Smooth muscle cell (in vitro differentiated cells): ENCODE data around the gene SLC25A28. TPM values are rescaled to one million over a fixed set of nuclear protein-coding genes. Genes with fewer than 3 reads are reported as not detected.

ENCODE experiments used
- DNase-seq: peaks from one replicate; lab custom pipeline; 2025; ENCODE audit not compliant: unreplicated experiment; lab: John Stamatoyannopoulos, UW
- H2AFZ ChIP-seq: fragments of 200-600 bp; sonication (generic); 2 replicates; pipeline ENCODE4 v1.6.0; 2016; ENCODE audit warnings: antibody characterized with exemption, low read depth, mild to moderate bottlenecking
- H3F3A ChIP-seq: fragments of 200-600 bp; sonication (generic); 2 replicates; pipeline ENCODE4 v1.6.0; 2017; ENCODE audit warnings: antibody characterized with exemption, low read depth
- H3K27ac ChIP-seq: fragments of 200-600 bp; sonication (generic); 2 replicates; pipeline ENCODE4 v1.5.1; 2016; ENCODE audit warnings: low read depth, mild to moderate bottlenecking
- H3K27me3 ChIP-seq: fragments of 200-600 bp; sonication (generic); 2 replicates; pipeline ENCODE4 v1.6.1; 2016; ENCODE audit warnings: low read depth, mild to moderate bottlenecking
- H3K36me3 ChIP-seq: fragments of 200-600 bp; sonication (generic); 2 replicates; pipeline ENCODE4 v1.5.1; 2016; ENCODE audit warnings: low read depth
- H3K4me1 ChIP-seq: fragments of 200-600 bp; sonication (generic); 2 replicates; pipeline ENCODE4 v1.5.1; 2016; ENCODE audit warnings: low read depth
- H3K4me2 ChIP-seq: fragments of 200-600 bp; sonication (generic); 2 replicates; pipeline ENCODE4 v1.6.0; 2016; ENCODE audit warnings: mild to moderate bottlenecking
- H3K4me3 ChIP-seq: fragments of 200-600 bp; sonication (generic); 2 replicates; pipeline ENCODE4 v1.5.1; 2016; ENCODE audit warnings: mild to moderate bottlenecking
- H3K79me2 ChIP-seq: fragments of 200-600 bp; sonication (generic); 2 replicates; pipeline ENCODE4 v1.6.0; 2016; ENCODE audit warnings: low read depth, mild to moderate bottlenecking
- H3K9ac ChIP-seq: fragments of 200-600 bp; sonication (generic); 2 replicates; pipeline ENCODE4 v1.6.0; 2016; ENCODE audit warnings: low read depth
- H3K9me3 ChIP-seq: fragments of 200-600 bp; sonication (generic); replicated peaks from 2 replicates; pipeline ENCODE4 v1.5.1; 2016; ENCODE audit warnings: low read depth
- H4K20me1 ChIP-seq: fragments of 200-600 bp; sonication (generic); 2 replicates; pipeline ENCODE4 v1.6.0; 2016; ENCODE audit warnings: low read depth
- CTCF ChIP-seq: fragments of 200-600 bp; sonication (generic); IDR thresholded peaks from 2 replicates; pipeline ENCODE4 v1.5.1; 2017; ENCODE audit warnings: borderline replicate concordance, mild to moderate bottlenecking, antibody characterized with exemption; ENCODE audit not compliant: insufficient read depth, poor library complexity, severe bottlenecking
- WGBS: methylation state at CpG from one replicate; pipeline ENCODE4 v1.1.7; 2016; ENCODE audit warnings: low lambda C conversion rate; 5-methylcytosine and 5-hydroxymethylcytosine counted together
- polyA plus RNA-seq: library from polyadenylated mRNA; unstranded; fragments of >200 nt; fragmentation: Nextera tagmentation; extraction: Ambion mirVana; gene quantifications from 2 replicates; pipeline ENCODE4 v1.2.1, GENCODE V29; 2016
- total RNA-seq: library from RNA; depleted of rRNA; stranded (reverse); fragments of >200 nt; gene quantifications from 2 replicates; pipeline ENCODE4 v1.2.3, GENCODE V29; 2014

The SLC25A28 gene
- total and polyA plus RNA-seq, 2 experiments from 2014 or later = 35.0 to 43.3 TPM

- Histone ChIP-seq H3F3A (no peaks in the 10 kb centered on the region), H2AFZ (no peak overlapping the region), H3K4me2 (no peak overlapping the region), H3K4me1 (no peaks in the 10 kb centered on the region), H3K27me3 (no peaks in the 10 kb centered on the region), H3K4me3 (no peak overlapping the region), H3K9me3 (no peaks in the 10 kb centered on the region), H4K20me1 (peaks cover 20% of the 10 kb centered on the region), H3K27ac (no peak overlapping the region), H3K79me2 (peaks cover 6% of the 10 kb centered on the region), H3K9ac (no peak overlapping the region), H3K36me3 (peaks cover 3% of the 10 kb centered on the region)
- TF ChIP-seq CTCF = no peak
- no peak for DNase-seq
- WGBS = 91% methylated on average over 4 of the region's 4 CpGs
These were observed 8.9 kb downstream of the SLC25A28 start for GRCh38 chr10:99611326-99611725.

- Histone ChIP-seq H3K9me3 (no peaks in the 10 kb centered on the region), H4K20me1 (peaks cover 11% of the 10 kb centered on the region), H3F3A (no peaks in the 10 kb centered on the region), H3K9ac (no peak overlapping the region), H3K4me3 (no peak overlapping the region), H3K27me3 (no peaks in the 10 kb centered on the region), H2AFZ (no peak overlapping the region), H3K79me2 (no peaks in the 10 kb centered on the region), H3K4me1 (no peaks in the 10 kb centered on the region), H3K36me3 (peaks cover 3% of the 10 kb centered on the region), H3K4me2 (no peak overlapping the region), H3K27ac (no peak overlapping the region)
- DNase-seq = no peak
- WGBS = 96% methylated on average over 3 of the region's 3 CpGs
- no peak for TF ChIP-seq CTCF
These were observed 10.0 kb downstream of the SLC25A28 start for GRCh38 chr10:99610221-99610620.

GRCh38 chr10:99609186-99609585 is 11.1 kb downstream of the SLC25A28 start:
- peaks cover 11% of the 10 kb centered on the region for H4K20me1 ChIP-seq
- no peaks in the 10 kb centered on the region for H3K79me2 ChIP-seq
- H3K9me3 ChIP-seq = no peaks in the 10 kb centered on the region
- H3K27me3 ChIP-seq = no peaks in the 10 kb centered on the region
- no peaks in the 10 kb centered on the region for H3K4me1 ChIP-seq
- DNase-seq = no peak
- H3K4me3 ChIP-seq = no peak overlapping the region
- H2AFZ ChIP-seq = no peak overlapping the region
- H3K4me2 ChIP-seq = no peak overlapping the region
- 98% methylated on average over 2 of the region's 2 CpGs for WGBS
- no peaks in the 10 kb centered on the region for H3F3A ChIP-seq
- H3K9ac ChIP-seq = no peak overlapping the region
- H3K27ac ChIP-seq = no peak overlapping the region
- peaks cover 3% of the 10 kb centered on the region for H3K36me3 ChIP-seq
- TF ChIP-seq CTCF = no peak

GRCh38 chr10:99605351-99605750 is 14.9 kb downstream of the SLC25A28 start:
- 60% methylated on average over 2 of the region's 2 CpGs for WGBS
- Histone ChIP-seq H3K9me3 (no peaks in the 10 kb centered on the region), H2AFZ (no peak overlapping the region), H3K4me3 (no peak overlapping the region), H3K36me3 (peaks cover 3% of the 10 kb centered on the region), H3K9ac (no peak overlapping the region), H4K20me1 (no peaks in the 10 kb centered on the region), H3K79me2 (no peaks in the 10 kb centered on the region), H3K4me2 (no peak overlapping the region), H3F3A (no peaks in the 10 kb centered on the region), H3K4me1 (no peaks in the 10 kb centered on the region), H3K27me3 (no peaks in the 10 kb centered on the region), H3K27ac (no peak overlapping the region)
- no peak for TF ChIP-seq CTCF
- DNase-seq = no peak
